Measurements from ENCODE around the gene FBL. TPM values are rescaled to one million over a fixed set of nuclear protein-coding genes. Genes with fewer than 3 reads are reported as not detected.
"Not testable (repeated sequence)": the region's sequence is repeated elsewhere in the genome, so short reads cannot be mapped to it uniquely, and the experiment has no call there.

The FBL gene
- total RNA-seq, result 100 to 1,000 TPM; 344 to 357 TPM

GRCh38 chr19:39845933-39846677 lies at the start of gene FBL:
Gene FBL (minus strand): TSS chr19:39846379. CDS start chr19:39846300, 79 bp downstream.
- peaks cover 2% of the 10 kb centered on the region for H3K27me3 Mint-ChIP-seq
- no peaks in the 10 kb centered on the region for H3K36me3 Mint-ChIP-seq
- H3K4me3 Mint-ChIP-seq, result peak within 1 kb of the TSS; percentile 91
- H3K4me1 Mint-ChIP-seq, result peaks cover 38% of the 10 kb centered on the region
- POLR2A ChIA-PET, result interaction anchor here (0.7 to 5.1 kb wide), 8 partner anchors 9 to 411 kb away, joined by 3 to 38 read pairs (median 6); partner anchors contain the start of genes DYRK1B, PSMC4, RPS16 and ZNF546
- DNase-seq, result peak; percentile 100
- H3K27ac Mint-ChIP-seq, result peak within 1 kb of the TSS; percentile 92
- H3K9me3 Mint-ChIP-seq, result no peaks in the 10 kb centered on the region
- peak; percentile 96 for ATAC-seq (ENCODE audit: low read depth)

- POLR2A ChIA-PET; H3K27me3 Mint-ChIP-seq; H3K36me3 Mint-ChIP-seq; H3K4me1 Mint-ChIP-seq; H3K9me3 Mint-ChIP-seq; ATAC-seq (ENCODE audit: low read depth); H3K4me3 Mint-ChIP-seq: not testable (repeated sequence)
- peak; percentile 15 for DNase-seq
- H3K27ac Mint-ChIP-seq, result peak overlapping the region; percentile 68
Observed at GRCh38 chr19:39895096-39895495, 48.9 kb upstream of the FBL start.

GRCh38 chr19:39894236-39894606 lies 48.0 kb upstream of the FBL start:
- H3K4me1 Mint-ChIP-seq; POLR2A ChIA-PET; H3K4me3 Mint-ChIP-seq; H3K36me3 Mint-ChIP-seq; H3K9me3 Mint-ChIP-seq; ATAC-seq (ENCODE audit: low read depth); H3K27me3 Mint-ChIP-seq; H3K27ac Mint-ChIP-seq: not testable (repeated sequence)
- peak; percentile 20 for DNase-seq

GRCh38 chr19:39893366-39894235 lies 47.4 kb upstream of the FBL start:
- ATAC-seq (ENCODE audit: low read depth), result peak; percentile 17
- H3K27ac Mint-ChIP-seq, result peak overlapping the region; percentile 73
- POLR2A ChIA-PET, H3K27me3 Mint-ChIP-seq, H3K9me3 Mint-ChIP-seq, H3K4me1 Mint-ChIP-seq, H3K36me3 Mint-ChIP-seq: not testable (repeated sequence)
- peak overlapping the region; percentile 18 for H3K4me3 Mint-ChIP-seq
- peak; percentile 39 for DNase-seq

- H3K4me1 Mint-ChIP-seq; POLR2A ChIA-PET; H3K9me3 Mint-ChIP-seq; DNase-seq; H3K27me3 Mint-ChIP-seq; ATAC-seq (ENCODE audit: low read depth); H3K4me3 Mint-ChIP-seq; H3K36me3 Mint-ChIP-seq: not testable (repeated sequence)
- peak overlapping the region; percentile 40 for H3K27ac Mint-ChIP-seq
Observed at GRCh38 chr19:39892506-39892902, 46.3 kb upstream of the FBL start.

- H3K27me3 Mint-ChIP-seq; H3K4me1 Mint-ChIP-seq; H3K36me3 Mint-ChIP-seq; H3K4me3 Mint-ChIP-seq; POLR2A ChIA-PET; ATAC-seq (ENCODE audit: low read depth); H3K9me3 Mint-ChIP-seq: not testable (repeated sequence)
- H3K27ac Mint-ChIP-seq, result peak overlapping the region; percentile 40
- peak; percentile 30 for DNase-seq
Observed at GRCh38 chr19:39891660-39892505, 45.7 kb upstream of the FBL start.

GRCh38 chr19:39890755-39891551 lies 44.8 kb upstream of the FBL start:
- Mint-ChIP-seq H3K4me3 (no peak overlapping the region), H3K9me3 (no peaks in the 10 kb centered on the region), H3K27me3 (no peaks in the 10 kb centered on the region), H3K36me3 (no peaks in the 10 kb centered on the region), H3K4me1 (peaks cover 6% of the 10 kb centered on the region), H3K27ac (no peak overlapping the region)
- ATAC-seq (ENCODE audit: low read depth) (no peak), DNase-seq (peak; percentile 19)
- POLR2A ChIA-PET, result no interaction called here

- H3K9me3 Mint-ChIP-seq; DNase-seq; H3K4me1 Mint-ChIP-seq; POLR2A ChIA-PET; H3K27me3 Mint-ChIP-seq; H3K4me3 Mint-ChIP-seq; H3K36me3 Mint-ChIP-seq; ATAC-seq (ENCODE audit: low read depth): not testable (repeated sequence)
- H3K27ac Mint-ChIP-seq, result peak overlapping the region; percentile 19
Observed at GRCh38 chr19:39889872-39890754, 43.9 kb upstream of the FBL start.

- H3K36me3 Mint-ChIP-seq; ATAC-seq (ENCODE audit: low read depth); H3K4me1 Mint-ChIP-seq; POLR2A ChIA-PET; H3K27me3 Mint-ChIP-seq; H3K27ac Mint-ChIP-seq; H3K4me3 Mint-ChIP-seq; DNase-seq; H3K9me3 Mint-ChIP-seq: not testable (repeated sequence)
Observed at GRCh38 chr19:39887456-39887951, 41.3 kb upstream of the FBL start.

GRCh38 chr19:39885821-39886554 lies 39.8 kb upstream of the FBL start:
- H3K27me3 Mint-ChIP-seq; H3K9me3 Mint-ChIP-seq; H3K4me3 Mint-ChIP-seq; ATAC-seq (ENCODE audit: low read depth); POLR2A ChIA-PET; H3K27ac Mint-ChIP-seq; DNase-seq; H3K36me3 Mint-ChIP-seq; H3K4me1 Mint-ChIP-seq: not testable (repeated sequence)

GRCh38 chr19:39884721-39885120 lies 38.5 kb upstream of the FBL start:
- H3K27ac Mint-ChIP-seq; H3K27me3 Mint-ChIP-seq; ATAC-seq (ENCODE audit: low read depth); H3K36me3 Mint-ChIP-seq; DNase-seq; H3K4me1 Mint-ChIP-seq; H3K9me3 Mint-ChIP-seq; H3K4me3 Mint-ChIP-seq; POLR2A ChIA-PET: not testable (repeated sequence)
